Suprapubic skin (tissue), 4 donors: ENCODE data around the gene RGS2. TPM values are rescaled to one million over a fixed set of nuclear protein-coding genes. Genes with fewer than 3 reads are reported as not detected.

Source experiments
- DNase-seq, 2 donors: peaks; one replicate each; pipeline ENCODE4 v3.0.0-alpha.2; 2019; ENCODE audit warnings: low spot score in 2 of 2
- H3K27ac ChIP-seq: fragments of 200-600 bp; sonication (generic); one replicate; pipeline ENCODE4 v1.5.1; 2019
- H3K27me3 ChIP-seq: fragments of 200-600 bp; sonication (generic); one replicate; pipeline ENCODE4 v1.5.1; 2019
- H3K36me3 ChIP-seq: fragments of 200-600 bp; sonication (generic); one replicate; pipeline ENCODE4 v1.5.1; 2019
- H3K4me1 ChIP-seq: fragments of 200-600 bp; sonication (generic); one replicate; pipeline ENCODE4 v1.5.1; 2019
- H3K4me3 ChIP-seq: fragments of 200-600 bp; sonication (generic); one replicate; pipeline ENCODE4 v1.5.1; 2019; ENCODE audit warnings: mild to moderate bottlenecking
- H3K9me3 ChIP-seq: fragments of 200-600 bp; sonication (generic); one replicate; pipeline ENCODE4 v1.5.1; 2019
- EP300 ChIP-seq: sonication (generic); formaldehyde crosslinking; IDR thresholded peaks from one replicate; pipeline ENCODE4 v1.6.1; 2017; ENCODE audit warnings: antibody characterized with exemption
- POLR2A ChIP-seq, 2 donors: fragments of 450-650 bp; IDR thresholded peaks; one replicate each; pipeline ENCODE4 v1.6.1; 2017; ENCODE audit warnings: antibody characterized with exemption in 2 of 2, mild to moderate bottlenecking in 2 of 2, moderate library complexity in 2 of 2
- POLR2AphosphoS5 ChIP-seq, 3 donors: sonication (generic); formaldehyde crosslinking; IDR thresholded peaks; one replicate each; pipeline ENCODE4 v1.6.1; 2017; ENCODE audit warnings: antibody characterized with exemption in 3 of 3
- WGBS: methylation state at CpG from one replicate; pipeline ENCODE4 v1.1.5; 2018; 5-methylcytosine and 5-hydroxymethylcytosine counted together
- total RNA-seq, 4 donors: library from RNA; depleted of rRNA; stranded (reverse); fragments of >200 nt; gene quantifications; one replicate each; pipeline ENCODE4 v1.1.0, GENCODE V29; 2016
- TF ChIP-seq, protein P1 (sequence below), 2 donors: fragments of 200-600 bp in 1 of 2; fragments of 450-650 bp in 1 of 2; sonication (generic) in 1 of 2; IDR thresholded peaks; one replicate each; pipeline ENCODE4 v1.5.1; 2016 to 2019; ENCODE audit warnings: antibody characterized with exemption in 2 of 2, mild to moderate bottlenecking in 1 of 2, moderate library complexity in 1 of 2

RGS2 gene
- total RNA-seq, 4 donors from 2014 or later: 20.4 to 84.5 (median 36.4) TPM

DNA sequence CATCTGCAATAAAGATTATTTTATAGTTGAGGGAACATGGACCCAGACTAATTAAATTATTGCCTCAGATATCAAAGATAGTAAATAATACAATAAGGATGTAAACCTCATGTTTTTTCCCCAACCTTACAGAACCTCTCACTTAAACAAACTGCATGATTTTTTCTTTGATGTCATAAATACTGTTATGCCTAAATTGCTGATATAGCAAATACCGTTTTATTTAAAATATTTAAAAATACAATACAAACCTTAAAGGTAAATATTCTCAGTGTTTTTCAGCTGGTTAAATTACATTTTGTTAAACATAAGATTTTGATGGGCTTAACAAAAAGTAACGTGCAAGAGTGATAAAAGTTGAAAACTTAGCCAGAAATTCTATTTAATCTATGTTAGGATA lies 24.4 kb upstream of the RGS2 start:
- no peaks in the 10 kb centered on the region for H3K9me3 ChIP-seq
- H3K36me3 ChIP-seq: no peaks in the 10 kb centered on the region
- TF ChIP-seq EP300: no peak
- no peak for TF ChIP-seq POLR2AphosphoS5 (IDR thresholded peaks at IDR 0.05)
- no peak for TF ChIP-seq POLR2A (IDR thresholded peaks at IDR 0.05)
- TF ChIP-seq, protein P1, sequence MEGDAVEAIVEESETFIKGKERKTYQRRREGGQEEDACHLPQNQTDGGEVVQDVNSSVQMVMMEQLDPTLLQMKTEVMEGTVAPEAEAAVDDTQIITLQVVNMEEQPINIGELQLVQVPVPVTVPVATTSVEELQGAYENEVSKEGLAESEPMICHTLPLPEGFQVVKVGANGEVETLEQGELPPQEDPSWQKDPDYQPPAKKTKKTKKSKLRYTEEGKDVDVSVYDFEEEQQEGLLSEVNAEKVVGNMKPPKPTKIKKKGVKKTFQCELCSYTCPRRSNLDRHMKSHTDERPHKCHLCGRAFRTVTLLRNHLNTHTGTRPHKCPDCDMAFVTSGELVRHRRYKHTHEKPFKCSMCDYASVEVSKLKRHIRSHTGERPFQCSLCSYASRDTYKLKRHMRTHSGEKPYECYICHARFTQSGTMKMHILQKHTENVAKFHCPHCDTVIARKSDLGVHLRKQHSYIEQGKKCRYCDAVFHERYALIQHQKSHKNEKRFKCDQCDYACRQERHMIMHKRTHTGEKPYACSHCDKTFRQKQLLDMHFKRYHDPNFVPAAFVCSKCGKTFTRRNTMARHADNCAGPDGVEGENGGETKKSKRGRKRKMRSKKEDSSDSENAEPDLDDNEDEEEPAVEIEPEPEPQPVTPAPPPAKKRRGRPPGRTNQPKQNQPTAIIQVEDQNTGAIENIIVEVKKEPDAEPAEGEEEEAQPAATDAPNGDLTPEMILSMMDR (IDR thresholded peaks at IDR 0.05): no peak
- no peak overlapping the region for H3K27ac ChIP-seq
- H3K4me3 ChIP-seq: no peak overlapping the region
- peaks cover 5% of the 10 kb centered on the region for H3K4me1 ChIP-seq
- WGBS: 82% methylated on average over 2 of the region's 2 CpGs
- no peaks in the 10 kb centered on the region for H3K27me3 ChIP-seq
- DNase-seq: no peak

DNA sequence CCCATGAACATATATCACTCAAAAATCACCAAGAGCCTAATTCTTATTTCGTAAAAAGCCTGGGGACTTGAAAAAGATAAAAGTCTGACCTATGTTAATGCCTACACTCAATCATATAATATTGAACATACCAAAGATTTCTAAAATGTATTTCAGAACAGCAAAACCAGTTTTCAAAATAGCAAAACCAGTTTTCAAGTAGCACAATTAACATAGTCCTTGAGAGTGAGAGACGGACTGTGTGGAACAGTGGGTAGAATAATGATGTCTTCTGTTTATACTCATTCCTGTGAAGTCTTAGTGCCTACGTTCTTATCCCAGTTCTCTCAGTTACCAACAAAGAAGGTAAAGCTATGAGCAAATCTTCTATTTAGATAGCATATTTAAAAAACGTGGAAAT lies 22.3 kb upstream of the RGS2 start:
- no peak for DNase-seq
- no peak overlapping the region for H3K4me3 ChIP-seq
- H3K4me1 ChIP-seq: peaks cover 5% of the 10 kb centered on the region
- H3K27ac ChIP-seq: no peak overlapping the region
- no peaks in the 10 kb centered on the region for H3K9me3 ChIP-seq
- no peaks in the 10 kb centered on the region for H3K36me3 ChIP-seq
- no peaks in the 10 kb centered on the region for H3K27me3 ChIP-seq
- 61% methylated on average over 4 of the region's 4 CpGs for WGBS
- TF ChIP-seq POLR2A (IDR thresholded peaks at IDR 0.05) (no peak), EP300 (no peak), POLR2AphosphoS5 (IDR thresholded peaks at IDR 0.05) (no peak)
- TF ChIP-seq, protein P1 (IDR thresholded peaks at IDR 0.05): no peak

DNA sequence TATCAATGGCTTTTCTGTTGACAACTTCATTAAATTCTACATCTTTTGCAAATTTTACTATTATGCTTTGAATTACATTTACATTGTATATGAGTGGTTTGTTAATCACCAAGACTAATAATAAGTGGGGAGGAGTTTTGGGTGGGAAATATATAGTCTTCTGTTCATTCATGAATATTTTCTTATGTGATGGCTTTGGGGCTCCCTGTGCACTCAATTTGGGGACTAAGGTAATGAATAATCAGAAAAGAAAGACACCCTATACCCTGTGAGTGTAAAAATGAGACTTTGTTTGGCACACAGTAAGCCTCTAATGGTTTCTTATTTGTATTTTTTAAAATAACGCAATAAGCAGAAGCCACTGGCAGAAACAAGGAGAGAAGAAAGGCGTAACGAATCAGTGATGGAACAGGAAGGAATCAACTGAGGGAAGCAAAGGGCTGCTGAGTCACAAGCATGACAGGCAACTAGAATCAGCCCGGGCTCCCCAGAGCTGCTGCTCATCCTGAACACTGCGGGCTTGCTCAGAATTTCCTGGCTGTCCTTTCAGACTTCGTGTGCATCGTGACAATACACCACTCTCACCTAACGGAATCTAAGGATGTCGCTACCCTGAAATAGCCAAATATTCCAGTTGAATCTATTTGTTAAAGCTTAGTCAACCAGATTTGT lies 20.8 kb upstream of the RGS2 start:
- no peaks in the 10 kb centered on the region for H3K27me3 ChIP-seq
- TF ChIP-seq POLR2A (IDR thresholded peaks at IDR 0.05) (no peak), POLR2AphosphoS5 (IDR thresholded peaks at IDR 0.05) (no peak), EP300 (no peak)
- TF ChIP-seq, protein P1 (IDR thresholded peaks at IDR 0.05): no peak
- DNase-seq: no peak
- WGBS: 47% methylated on average over 9 of the region's 9 CpGs
- H3K9me3 ChIP-seq: no peaks in the 10 kb centered on the region
- H3K36me3 ChIP-seq: no peaks in the 10 kb centered on the region
- H3K27ac ChIP-seq: no peak overlapping the region
- H3K4me3 ChIP-seq: no peak overlapping the region
- peaks cover 5% of the 10 kb centered on the region for H3K4me1 ChIP-seq

DNA sequence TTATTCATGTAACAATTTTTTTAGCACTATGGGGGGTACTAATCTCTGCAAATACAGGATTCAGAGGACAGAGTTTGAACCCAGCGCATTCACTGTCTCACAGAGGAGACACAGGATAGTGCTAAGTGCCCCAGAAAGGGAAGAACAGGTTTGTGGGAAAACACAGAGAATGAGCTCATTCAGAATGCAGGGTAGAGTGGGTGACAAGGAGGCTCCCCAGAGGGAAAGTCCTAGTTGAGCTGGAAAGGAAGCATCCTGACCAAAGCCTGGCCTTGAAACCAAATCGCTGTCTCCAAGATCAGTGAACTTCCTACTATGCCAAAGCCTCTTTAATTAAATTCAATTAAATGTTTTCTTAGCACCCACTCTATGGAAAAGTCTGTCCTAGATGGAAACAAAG lies 19.0 kb upstream of the RGS2 start:
- peaks cover 5% of the 10 kb centered on the region for H3K4me1 ChIP-seq
- no peaks in the 10 kb centered on the region for H3K9me3 ChIP-seq
- 93% methylated on average over 2 of the region's 2 CpGs for WGBS
- H3K4me3 ChIP-seq: no peak overlapping the region
- H3K36me3 ChIP-seq: no peaks in the 10 kb centered on the region
- no peaks in the 10 kb centered on the region for H3K27me3 ChIP-seq
- DNase-seq: no peak
- H3K27ac ChIP-seq: no peak overlapping the region
- no peak for TF ChIP-seq POLR2AphosphoS5 (IDR thresholded peaks at IDR 0.05)
- no peak for TF ChIP-seq EP300
- TF ChIP-seq, protein P1 (IDR thresholded peaks at IDR 0.05): no peak
- TF ChIP-seq POLR2A (IDR thresholded peaks at IDR 0.05): no peak

DNA sequence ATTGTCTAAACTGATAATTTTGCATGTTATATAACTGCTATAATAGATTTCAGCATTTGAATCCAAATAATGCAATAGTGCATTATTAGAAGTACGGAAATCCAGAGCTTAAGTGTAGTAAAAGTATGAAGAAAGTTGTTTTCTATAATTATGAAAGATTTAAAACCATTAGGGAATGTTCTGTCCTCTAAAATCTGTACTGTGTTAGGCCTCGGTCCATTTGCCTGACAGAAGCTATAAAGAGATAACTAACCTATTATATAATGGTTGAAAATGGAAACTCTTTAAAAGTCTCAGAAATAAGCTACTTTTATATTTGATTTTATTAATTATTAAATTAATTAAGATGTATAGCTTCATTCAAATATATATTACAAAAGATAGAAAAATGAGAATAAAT lies 16.2 kb upstream of the RGS2 start:
- no peaks in the 10 kb centered on the region for H3K27me3 ChIP-seq
- no peaks in the 10 kb centered on the region for H3K4me1 ChIP-seq
- H3K36me3 ChIP-seq: no peaks in the 10 kb centered on the region
- TF ChIP-seq POLR2AphosphoS5 (IDR thresholded peaks at IDR 0.05) (no peak), EP300 (no peak), POLR2A (IDR thresholded peaks at IDR 0.05) (no peak)
- TF ChIP-seq, protein P1 (IDR thresholded peaks at IDR 0.05): no peak
- no peak overlapping the region for H3K4me3 ChIP-seq
- DNase-seq: no peak
- 90% methylated on average over 2 of the region's 2 CpGs for WGBS
- H3K27ac ChIP-seq: no peak overlapping the region
- no peaks in the 10 kb centered on the region for H3K9me3 ChIP-seq
